ENCODE data around the gene EML2.

- TF ChIP-seq GATA1 (IDR thresholded peaks at IDR 0.05; ENCODE audit: low read depth, low read length) (no peak), POLR2A (IDR thresholded peaks at IDR 0.05; ENCODE audit: low read length) (no peak)
Observed at GRCh38 chr19:45607071-45608029, 31.8 kb downstream of the EML2 start.

Measured in erythroblast (primary cell).